Measurements from ENCODE around the gene RMI2. TPM values are rescaled to one million over a fixed set of nuclear protein-coding genes. Genes with fewer than 3 reads are reported as not detected.

Gene RMI2
- total and polyA plus RNA-seq, 2 of the 8 experiments (the other 6 are each of a cell fraction or from before 2014, with no cell fraction given), result 58.2 to 96.0 TPM

DNA sequence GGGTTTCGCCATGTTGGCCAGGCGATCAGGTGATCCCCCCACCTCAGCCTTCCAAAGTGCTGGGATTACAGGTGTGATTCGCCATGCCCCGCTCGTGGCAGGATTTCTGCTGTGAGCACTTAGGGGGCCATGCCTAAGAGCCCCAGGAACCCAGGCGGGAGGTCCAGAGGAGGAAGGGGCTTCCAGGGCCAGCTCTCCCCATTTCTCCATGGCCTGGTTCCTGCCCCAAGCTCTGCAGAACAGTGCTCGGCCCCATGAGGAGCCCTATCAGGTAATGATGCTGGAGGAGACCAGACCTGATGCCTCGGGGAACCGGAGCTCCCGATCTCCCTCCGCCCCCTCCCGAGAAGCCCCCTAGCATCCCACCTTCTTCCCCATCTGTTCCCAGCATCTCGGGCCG lies 53.6 kb downstream of the RMI2 start:
- Histone ChIP-seq H2BK15ac (ENCODE audit: low read length) (no peak overlapping the region), H4K8ac (ENCODE audit: extremely low read depth, insufficient read depth, low read length) (no peak overlapping the region), H3K18ac (ENCODE audit: extremely low read depth, low read length) (no peak overlapping the region), H3K9me3 (ENCODE audit: insufficient read depth in 2 of 2, low read depth in 1 of 2, low read length in 1 of 2) (no peaks in the 10 kb centered on the region), H3K14ac (ENCODE audit: insufficient read length) (no peak overlapping the region), H2AFZ (ENCODE audit: low read length) (no peak overlapping the region), H2BK5ac (ENCODE audit: low read depth, low read length) (no peak overlapping the region), H3K27ac (ENCODE audit: low read depth, low read length) (no peak overlapping the region), H3K79me2 (ENCODE audit: control insufficient read depth in 1 of 2, insufficient read depth in 2 of 2, low read length in 2 of 2) (no peaks in the 10 kb centered on the region), H4K5ac (ENCODE audit: insufficient read length, low read depth, low read length) (no peak overlapping the region), H3K79me1 (ENCODE audit: low read depth, low read length) (no peaks in the 10 kb centered on the region), H3K4ac (replicated peaks; ENCODE audit: insufficient read length, low read depth, low read length) (no peak overlapping the region), H3K36me3 (ENCODE audit: control insufficient read depth in 2 of 4, insufficient read depth in 4 of 4, low read length in 3 of 4) (no peaks in the 10 kb centered on the region), H3K4me2 (ENCODE audit: insufficient read depth in 1 of 2, low read depth in 2 of 2, low read length in 2 of 2) (no peak overlapping the region), H3K27me3 (replicated peaks in 1 of 4; ENCODE audit: control insufficient read depth in 3 of 4, extremely low read depth in 1 of 4, insufficient read depth in 3 of 4, low read length in 3 of 4) (no peaks in the 10 kb centered on the region), H3K56ac (replicated peaks; ENCODE audit: insufficient read length, low read depth, low read length) (no peak overlapping the region), H4K20me1 (replicated peaks in 1 of 2; ENCODE audit: control insufficient read depth in 1 of 2, insufficient read depth in 2 of 2, low read length in 2 of 2) (peaks cover 0 to 3% of the 10 kb centered on the region in 2 experiments), H3K23ac (ENCODE audit: insufficient read length) (no peak overlapping the region), H3K23me2 (ENCODE audit: low read depth, low read length) (no peaks in the 10 kb centered on the region), H3K4me1 (replicated peaks in 1 of 4; ENCODE audit: control insufficient read depth in 3 of 4, insufficient read depth in 4 of 4, low read length in 3 of 4) (peaks cover 0 to 5% (median 2%) of the 10 kb centered on the region in 4 experiments; a peak in 3 of 7 replicates), H3K4me3 (ENCODE audit: extremely low read depth in 1 of 4, insufficient read depth in 2 of 4, low read depth in 3 of 4, low read length in 4 of 4) (no peak overlapping the region), H2BK12ac (ENCODE audit: low read depth, low read length) (no peak overlapping the region), H2BK120ac (replicated peaks; ENCODE audit: low read depth, low read length) (no peak overlapping the region), H2BK20ac (ENCODE audit: low read length) (no peak overlapping the region), H2AK5ac (ENCODE audit: low read depth, low read length) (no peak overlapping the region), H3K9ac (replicated peaks in 1 of 4; ENCODE audit: extremely low read depth in 1 of 4, low read depth in 3 of 4, low read length in 3 of 4) (no peak overlapping the region), H4K91ac (replicated peaks; ENCODE audit: insufficient read length, low read length) (no peak overlapping the region)
- no peak for DNase-seq (ENCODE audit: low read depth in 1 of 2, low spot score in 2 of 2)
- 87% methylated on average over 14 of the region's 14 CpGs; no CpG with 5 or more reads in 1 of the 2 experiments for WGBS, 2 experiments (ENCODE audit: extremely low coverage in 1 of 2, insufficient coverage in 1 of 2, insufficient read length in 1 of 2, insufficient replicate concordance in 2 of 2, low coverage in 1 of 2, low lambda C conversion rate in 2 of 2, missing lambda C conversion rate in 1 of 2)
- ChIA-PET CTCF (ENCODE audit: partially characterized antibody) (interaction anchor here (0.5 to 18.3 kb wide), 9 partner anchors 8 to 440 kb away, joined by 3 to 266 read pairs (median 4); no protein-coding TSS in a partner anchor), POLR2A (ENCODE audit: partially characterized antibody) (interaction anchor here (1.3 to 1.5 kb wide), 3 partner anchors 269 to 393 kb away, joined by 3 to 5 read pairs (median 3); partner anchors contain the start of gene SNN)
- FAIRE-seq, result no peak
- TF ChIP-seq KDM5A (IDR thresholded peaks at IDR 0.05; ENCODE audit: low read length) (no peak), SRF (IDR thresholded peaks at IDR 0.05; ENCODE audit: low read depth, low read length) (no peak), MAFK (IDR thresholded peaks at IDR 0.05; ENCODE audit: low read depth, low read length) (no peak), HDAC6 (IDR thresholded peaks at IDR 0.05; ENCODE audit: low read depth, low read length) (no peak), KDM4A (IDR thresholded peaks at IDR 0.05; ENCODE audit: low read depth, low read length, severe bottlenecking) (no peak), SAP30 (IDR thresholded peaks at IDR 0.05; ENCODE audit: insufficient read depth, insufficient replicate concordance, low read length) (no peak), EP300 (IDR thresholded peaks at IDR 0.05; ENCODE audit: borderline replicate concordance in 1 of 2, low read depth in 2 of 2, low read length in 2 of 2) (no peak), SIN3A (conservative IDR thresholded peaks at IDR 0.05 in 1 of 2, IDR thresholded peaks at IDR 0.05 in 1 of 2; ENCODE audit: low read depth in 1 of 2, low read length in 2 of 2) (no peak), JUND (IDR thresholded peaks at IDR 0.05; ENCODE audit: low read length) (no peak), SIRT6 (IDR thresholded peaks at IDR 0.05; ENCODE audit: low read length) (no peak), TBP (IDR thresholded peaks at IDR 0.05; ENCODE audit: low read depth, low read length) (no peak), RFX5 (IDR thresholded peaks at IDR 0.05; ENCODE audit: borderline replicate concordance, low read depth, low read length) (no peak)
- TF ChIP-seq, protein P1, sequence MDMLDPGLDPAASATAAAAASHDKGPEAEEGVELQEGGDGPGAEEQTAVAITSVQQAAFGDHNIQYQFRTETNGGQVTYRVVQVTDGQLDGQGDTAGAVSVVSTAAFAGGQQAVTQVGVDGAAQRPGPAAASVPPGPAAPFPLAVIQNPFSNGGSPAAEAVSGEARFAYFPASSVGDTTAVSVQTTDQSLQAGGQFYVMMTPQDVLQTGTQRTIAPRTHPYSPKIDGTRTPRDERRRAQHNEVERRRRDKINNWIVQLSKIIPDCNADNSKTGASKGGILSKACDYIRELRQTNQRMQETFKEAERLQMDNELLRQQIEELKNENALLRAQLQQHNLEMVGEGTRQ (IDR thresholded peaks at IDR 0.05; ENCODE audit: low read length), result no peak
